NCI-H1105 treated with DMSO at 0.1 percent for 48 hours (cell line): ENCODE results near the gene CASP1.

ENCODE experiments used
- DNase-seq: peaks from one replicate; lab custom pipeline; 2025; lab: John Stamatoyannopoulos, UW

Gene CASP1

GRCh38 chr11:104984808-104985207 lies 50.1 kb downstream of the CASP1 start:
- no peak for DNase-seq

- DNase-seq: no peak
Measured at GRCh38 chr11:104979839-104980238, 55.1 kb downstream of the CASP1 start.
